NCI-H1092 treated with DMSO at 0.1 percent for 48 hours (cell line): ENCODE results near the gene GPC6.

Experiments used
- DNase-seq: peaks from one replicate; lab custom pipeline; 2025; lab: John Stamatoyannopoulos, UW

The GPC6 gene

GRCh38 chr13:93689333-93689732 lies 462.7 kb downstream of the GPC6 start:
- no peak for DNase-seq

GRCh38 chr13:93690139-93690538 lies 463.5 kb downstream of the GPC6 start:
- no peak for DNase-seq

GRCh38 chr13:93698016-93698613 lies 471.5 kb downstream of the GPC6 start:
- DNase-seq = no peak

GRCh38 chr13:93700115-93700514 lies 473.5 kb downstream of the GPC6 start:
- DNase-seq = no peak

- DNase-seq = no peak
These were observed 481.9 kb downstream of the GPC6 start for GRCh38 chr13:93708308-93709075.

- DNase-seq = no peak
These were observed 483.1 kb downstream of the GPC6 start for GRCh38 chr13:93709506-93710244.

- no peak for DNase-seq
These were observed 487.6 kb downstream of the GPC6 start for GRCh38 chr13:93714171-93714570.

- DNase-seq = no peak
These were observed 489.3 kb downstream of the GPC6 start for GRCh38 chr13:93715866-93716265.

- no peak for DNase-seq
These were observed 490.0 kb downstream of the GPC6 start for GRCh38 chr13:93716623-93717022.

GRCh38 chr13:93721483-93721882 lies 494.9 kb downstream of the GPC6 start:
- no peak for DNase-seq

- DNase-seq = no peak
These were observed 496.7 kb downstream of the GPC6 start for GRCh38 chr13:93723316-93723715.

GRCh38 chr13:93724187-93724586 lies 497.6 kb downstream of the GPC6 start:
- no peak for DNase-seq

GRCh38 chr13:93726173-93726957 lies 499.8 kb downstream of the GPC6 start:
- DNase-seq = no peak

GRCh38 chr13:93727211-93728141 lies 500.9 kb downstream of the GPC6 start:
- DNase-seq = no peak

- DNase-seq = no peak
These were observed 502.8 kb downstream of the GPC6 start for GRCh38 chr13:93729383-93729782.

- DNase-seq = no peak
These were observed 504.2 kb downstream of the GPC6 start for GRCh38 chr13:93730780-93731179.

- DNase-seq = no peak
These were observed 505.6 kb downstream of the GPC6 start for GRCh38 chr13:93732186-93732585.

- no peak for DNase-seq
These were observed 509.5 kb downstream of the GPC6 start for GRCh38 chr13:93736081-93736480.

GRCh38 chr13:93736909-93737308 lies 510.3 kb downstream of the GPC6 start:
- no peak for DNase-seq

- DNase-seq = no peak
These were observed 513.7 kb downstream of the GPC6 start for GRCh38 chr13:93740334-93740733.

GRCh38 chr13:93744033-93744432 lies 517.4 kb downstream of the GPC6 start:
- DNase-seq = no peak
